HG02970 (cell line): Measurements from ENCODE around the gene KCNA3.

ENCODE experiments used
- ATAC-seq: cut with Tn5 transposase; IDR thresholded peaks from one replicate; pipeline ENCODE4 v1.9.1; 2021; ENCODE audit warnings: mild to moderate bottlenecking, moderate library complexity, moderate number of reproducible peaks; ENCODE audit not compliant: unreplicated experiment, low FRiP score

Gene KCNA3

DNA sequence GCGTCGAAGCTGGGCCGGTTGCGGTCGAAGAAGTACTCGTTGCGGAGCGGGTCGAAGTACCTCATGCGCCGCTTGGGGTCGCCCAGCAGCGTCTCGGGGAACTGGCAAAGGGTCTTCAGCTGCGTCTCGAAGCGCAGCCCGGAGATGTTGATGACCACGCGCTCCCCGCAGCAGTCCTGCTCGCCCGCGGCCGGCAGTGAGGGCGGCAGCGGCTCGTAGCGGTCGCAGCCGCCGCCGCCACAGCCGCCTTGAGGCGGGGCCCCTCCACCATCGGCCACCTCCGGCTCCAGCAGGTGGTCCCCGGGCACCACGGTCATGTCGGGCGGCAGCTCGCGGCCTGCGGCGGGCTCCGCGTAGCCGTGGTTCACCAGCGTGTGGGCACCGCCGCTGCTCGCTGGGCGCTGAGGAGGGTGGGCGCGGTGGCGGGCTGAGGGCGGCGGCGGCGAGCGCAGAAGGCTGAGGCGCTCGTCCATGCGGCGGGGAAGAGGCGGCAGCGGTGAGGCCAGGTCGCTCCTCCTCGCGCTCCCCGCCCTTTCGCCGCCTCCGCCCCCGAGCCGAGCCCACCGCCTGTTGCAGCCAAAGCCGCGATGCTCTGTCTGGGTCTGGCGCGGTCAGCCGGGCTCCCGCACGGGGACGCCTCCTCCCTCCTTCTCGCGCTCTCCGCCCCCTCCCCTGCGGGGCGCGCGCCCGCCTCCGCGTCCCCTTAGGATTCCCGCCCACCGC is at the start of gene KCNA3:
TSS of gene KCNA3 (minus strand) at position 604 of the 723 bp plus-strand sequence. CDS start at position 473, 131 bp downstream.
- ATAC-seq: no peak

- no peak for ATAC-seq
These were observed 48.1 kb upstream of the KCNA3 start for GRCh38 chr1:110722807-110723206.

- ATAC-seq: no peak
These were observed 45.2 kb upstream of the KCNA3 start for GRCh38 chr1:110719908-110720307.

GRCh38 chr1:110718452-110718851 is 43.7 kb upstream of the KCNA3 start:
- no peak for ATAC-seq

DNA sequence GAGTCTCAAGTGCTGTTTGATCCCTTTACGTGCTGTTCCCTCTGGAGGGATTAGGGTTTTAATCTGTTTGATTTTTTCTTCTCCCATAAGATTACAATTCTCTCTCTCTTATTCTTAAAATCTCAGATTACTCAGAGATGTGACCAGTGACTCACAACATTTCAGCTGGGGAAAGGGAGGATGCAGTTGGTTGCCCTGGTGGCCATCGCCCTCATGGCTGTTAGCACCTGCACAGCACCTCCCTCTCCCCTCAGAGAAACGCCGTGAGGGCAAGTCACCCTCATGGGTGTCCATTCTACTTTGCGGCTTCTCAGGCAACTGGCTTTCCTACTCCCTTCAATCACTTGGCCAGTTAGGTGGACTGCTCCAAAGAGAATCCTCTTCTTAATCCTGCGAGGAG is 42.4 kb upstream of the KCNA3 start:
- no peak for ATAC-seq

GRCh38 chr1:110714374-110714995 is 39.7 kb upstream of the KCNA3 start:
- no peak for ATAC-seq

- ATAC-seq: no peak
These were observed 38.5 kb upstream of the KCNA3 start for GRCh38 chr1:110713221-110713620.

- no peak for ATAC-seq
These were observed 35.6 kb upstream of the KCNA3 start for GRCh38 chr1:110710314-110710713.

GRCh38 chr1:110708974-110709440 is 34.3 kb upstream of the KCNA3 start:
- no peak for ATAC-seq

- no peak for ATAC-seq
These were observed 32.5 kb upstream of the KCNA3 start for GRCh38 chr1:110707232-110707631.

- ATAC-seq: no peak
These were observed 31.9 kb upstream of the KCNA3 start for GRCh38 chr1:110706621-110707020.

GRCh38 chr1:110702260-110702659 is 27.5 kb upstream of the KCNA3 start:
- no peak for ATAC-seq

DNA sequence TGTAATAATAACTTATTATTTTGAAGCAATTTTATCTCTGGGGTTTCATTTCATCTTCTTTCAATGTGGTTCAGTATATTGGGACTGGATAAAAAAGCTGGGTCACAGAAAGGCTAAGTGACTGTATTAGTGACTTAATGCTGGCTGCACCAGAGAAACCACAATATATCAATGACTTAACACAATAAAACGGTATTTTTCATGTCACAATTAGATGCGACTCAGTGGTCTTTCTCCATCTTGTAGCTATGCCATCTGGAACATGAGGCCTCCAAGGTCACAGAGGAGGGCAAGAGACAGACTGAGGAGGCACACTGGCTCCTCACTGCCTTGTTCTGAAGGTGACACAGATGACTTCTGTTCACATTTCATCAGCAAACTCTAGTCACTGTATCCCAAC is 26.0 kb upstream of the KCNA3 start:
- no peak for ATAC-seq

DNA sequence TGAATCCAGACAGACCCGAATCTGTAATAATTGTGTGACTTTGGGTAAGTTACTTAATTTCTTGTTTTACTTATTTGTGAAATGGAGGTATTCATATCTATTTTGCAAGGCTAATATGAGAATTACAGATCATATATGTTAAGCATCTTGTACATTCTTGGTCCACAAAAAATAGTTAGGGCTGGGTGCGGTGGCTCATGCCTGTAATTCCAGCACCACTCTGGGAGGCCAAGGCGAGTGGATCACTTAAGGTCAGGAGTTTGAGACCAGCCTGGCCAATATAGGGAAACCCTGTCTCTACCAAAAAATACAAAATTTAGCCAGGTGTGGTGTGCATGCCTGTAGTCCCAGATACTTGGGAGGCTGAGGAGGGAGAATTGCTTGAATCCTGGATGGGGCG is 22.9 kb upstream of the KCNA3 start:
- no peak for ATAC-seq

DNA sequence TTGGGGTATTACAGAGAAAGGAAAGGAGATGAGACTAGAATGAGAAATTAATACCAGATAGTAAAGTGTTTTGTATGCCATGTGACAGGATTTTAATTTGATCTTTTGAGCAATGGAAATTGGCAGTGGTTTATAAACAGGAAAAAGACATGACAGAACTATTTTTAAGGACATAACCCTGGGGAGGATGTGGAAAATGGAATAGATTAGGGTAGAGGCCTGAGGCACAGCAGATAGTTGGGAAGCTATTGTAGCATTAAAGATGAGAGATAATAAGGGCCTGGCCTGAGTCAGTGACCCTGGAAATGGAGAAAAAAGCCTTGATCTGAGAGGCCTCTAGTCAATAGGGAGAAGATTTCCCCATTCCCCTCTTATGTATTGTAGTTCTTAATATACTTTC is 22.1 kb upstream of the KCNA3 start:
- ATAC-seq: no peak

GRCh38 chr1:110690709-110691365 is 16.1 kb upstream of the KCNA3 start:
- no peak for ATAC-seq

DNA sequence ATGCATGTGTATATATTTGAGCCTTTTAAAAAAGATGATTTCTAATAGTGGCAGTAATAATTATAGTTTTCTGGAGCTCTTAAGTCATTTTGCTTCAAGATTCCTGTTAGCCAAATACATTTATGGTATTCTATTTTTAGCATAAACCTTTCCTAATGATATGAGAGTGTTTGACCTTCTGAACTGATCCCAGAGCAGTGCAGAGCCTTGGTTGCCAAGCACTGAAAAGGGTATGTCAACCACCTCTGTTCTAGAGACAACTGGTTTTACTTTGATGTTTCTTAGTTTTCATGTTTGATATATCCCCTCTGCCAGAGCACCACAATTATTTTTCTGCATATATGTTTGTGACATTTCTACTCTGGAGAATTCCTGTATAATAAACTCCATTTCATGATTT is 15.1 kb upstream of the KCNA3 start:
- no peak for ATAC-seq

- ATAC-seq: no peak
These were observed 13.8 kb upstream of the KCNA3 start for GRCh38 chr1:110688514-110688913.

- ATAC-seq: no peak
These were observed 12.5 kb upstream of the KCNA3 start for GRCh38 chr1:110687250-110687649.

GRCh38 chr1:110686188-110686587 is 11.4 kb upstream of the KCNA3 start:
- no peak for ATAC-seq

DNA sequence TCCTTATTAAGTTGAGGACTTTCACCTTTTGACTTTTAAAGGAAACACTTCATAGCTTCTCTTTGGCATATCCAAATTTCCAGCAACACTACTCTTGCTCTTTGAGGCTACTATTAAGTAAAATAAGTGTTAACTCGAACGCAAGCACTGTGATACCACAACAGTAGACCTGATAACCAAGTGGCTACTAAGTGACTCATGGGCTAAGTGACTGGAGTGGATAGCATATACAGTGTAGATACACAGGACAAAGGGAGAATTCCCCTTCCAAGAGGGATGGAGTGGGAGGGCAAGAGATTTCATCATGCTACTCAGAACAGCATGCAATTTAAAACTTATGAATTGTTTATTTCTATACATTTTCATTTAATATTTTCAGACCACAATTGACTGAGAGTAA is 9.8 kb upstream of the KCNA3 start:
- no peak for ATAC-seq

DNA sequence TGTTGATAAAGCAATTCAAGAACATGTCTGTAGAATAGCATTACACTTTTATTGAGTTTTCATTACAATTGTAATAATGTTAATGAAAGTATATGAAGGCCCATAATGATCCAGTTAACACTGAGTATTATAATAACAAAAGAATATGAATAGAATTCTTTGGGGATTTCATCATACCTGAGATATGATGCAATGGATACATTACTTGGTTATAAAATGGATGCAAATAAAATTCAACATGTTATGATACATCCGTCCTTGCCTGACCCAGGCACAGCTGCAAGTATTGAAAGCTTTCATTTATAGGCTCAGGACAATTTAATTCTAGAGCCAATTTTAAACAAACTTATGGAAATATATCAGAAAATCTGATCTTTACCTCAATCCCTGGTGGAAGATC is 8.2 kb upstream of the KCNA3 start:
- ATAC-seq: no peak
